Measurements from ENCODE around the gene GREB1L.

The GREB1L gene

GRCh38 chr18:21281603-21282002 is 39.6 kb downstream of the GREB1L start:
- H3K4me1 ChIP-seq (ENCODE audit: control insufficient read depth, insufficient read depth, low read length), result no peaks in the 10 kb centered on the region
- no peak overlapping the region for H3K4me3 ChIP-seq (ENCODE audit: low read length in 2 of 2)
- no peaks in the 10 kb centered on the region for H3K36me3 ChIP-seq (ENCODE audit: control insufficient read depth in 2 of 2, insufficient read depth in 2 of 2, low read length in 2 of 2)
- H3K9ac ChIP-seq (ENCODE audit: low read length in 2 of 2), result no peak overlapping the region
- no peak overlapping the region for H3K27ac ChIP-seq (ENCODE audit: low read length)
- no peaks in the 10 kb centered on the region for H3K9me3 ChIP-seq (ENCODE audit: control insufficient read depth in 2 of 2, low read length in 2 of 2)
- no peaks in the 10 kb centered on the region for H3K27me3 ChIP-seq (ENCODE audit: control insufficient read depth in 1 of 2, insufficient read depth in 2 of 2, low read length in 2 of 2)

DNA sequence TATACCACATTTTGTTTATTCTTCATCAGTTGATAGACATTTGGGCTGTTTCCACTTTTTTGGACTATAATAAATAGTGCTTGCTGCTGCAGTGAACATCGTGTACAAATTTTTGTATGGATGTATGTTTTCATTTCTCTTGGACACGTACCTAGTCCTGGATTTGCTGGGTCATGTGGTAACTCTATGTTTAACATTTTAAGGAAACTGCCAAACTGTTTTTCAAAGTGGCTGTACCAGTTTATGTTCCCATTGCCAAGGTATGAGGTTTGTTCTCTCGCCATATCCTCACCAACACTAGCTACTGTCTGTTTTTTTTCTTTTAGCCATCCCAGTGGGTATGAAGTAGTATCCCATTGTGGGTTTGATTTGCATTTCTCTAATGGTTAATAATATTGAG is 42.5 kb downstream of the GREB1L start:
- Histone ChIP-seq H3K4me1 (ENCODE audit: control insufficient read depth, insufficient read depth, low read length) (no peaks in the 10 kb centered on the region), H3K36me3 (ENCODE audit: control insufficient read depth in 2 of 2, insufficient read depth in 2 of 2, low read length in 2 of 2) (no peaks in the 10 kb centered on the region), H3K9ac (ENCODE audit: low read length in 2 of 2) (no peak overlapping the region), H3K4me3 (ENCODE audit: low read length in 2 of 2) (no peak overlapping the region), H3K9me3 (ENCODE audit: control insufficient read depth in 2 of 2, low read length in 2 of 2) (no peaks in the 10 kb centered on the region), H3K27me3 (ENCODE audit: control insufficient read depth in 1 of 2, insufficient read depth in 2 of 2, low read length in 2 of 2) (no peaks in the 10 kb centered on the region), H3K27ac (ENCODE audit: low read length) (no peak overlapping the region)

DNA sequence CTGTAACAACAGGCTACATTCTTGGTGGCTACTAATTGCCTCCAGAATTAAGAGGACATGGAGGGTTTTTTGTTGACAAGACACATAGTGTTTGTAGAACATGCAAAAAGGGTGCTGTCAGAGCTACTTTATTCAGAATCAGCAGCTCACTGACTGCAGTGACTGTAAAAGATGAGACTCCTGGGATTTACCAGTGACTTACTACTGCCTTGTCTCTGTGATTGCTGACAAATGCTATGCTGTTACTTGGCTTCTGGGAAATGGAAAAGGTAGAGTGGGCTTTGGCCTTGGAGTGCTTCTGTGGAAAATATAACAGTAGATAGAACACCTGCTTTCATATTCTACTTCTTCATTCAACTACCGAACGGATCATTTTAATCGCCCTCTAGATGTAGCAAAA is 47.8 kb downstream of the GREB1L start:
- no peak overlapping the region for H3K27ac ChIP-seq (ENCODE audit: low read length)

GRCh38 chr18:21291106-21291505 is 49.1 kb downstream of the GREB1L start:
- no peak overlapping the region for H3K27ac ChIP-seq (ENCODE audit: low read length)
- no peaks in the 10 kb centered on the region for H3K36me3 ChIP-seq (ENCODE audit: control insufficient read depth in 2 of 2, insufficient read depth in 2 of 2, low read length in 2 of 2)
- H3K9me3 ChIP-seq (ENCODE audit: control insufficient read depth in 2 of 2, low read length in 2 of 2), result no peaks in the 10 kb centered on the region
- H3K4me3 ChIP-seq (ENCODE audit: low read length in 2 of 2), result no peak overlapping the region
- H3K4me1 ChIP-seq (ENCODE audit: control insufficient read depth, insufficient read depth, low read length), result no peaks in the 10 kb centered on the region
- H3K27me3 ChIP-seq (ENCODE audit: control insufficient read depth in 1 of 2, insufficient read depth in 2 of 2, low read length in 2 of 2), result no peaks in the 10 kb centered on the region
- no peak overlapping the region for H3K9ac ChIP-seq (ENCODE audit: low read length in 2 of 2)

More for the DNA sequence above, 47.8 kb downstream of the GREB1L start:
- Histone ChIP-seq H3K4me3 (ENCODE audit: low read length in 2 of 2) (no peak overlapping the region), H3K4me1 (ENCODE audit: control insufficient read depth, insufficient read depth, low read length) (no peaks in the 10 kb centered on the region), H3K9ac (ENCODE audit: low read length in 2 of 2) (no peak overlapping the region), H3K27me3 (ENCODE audit: control insufficient read depth in 1 of 2, insufficient read depth in 2 of 2, low read length in 2 of 2) (no peaks in the 10 kb centered on the region), H3K36me3 (ENCODE audit: control insufficient read depth in 2 of 2, insufficient read depth in 2 of 2, low read length in 2 of 2) (no peaks in the 10 kb centered on the region), H3K9me3 (ENCODE audit: control insufficient read depth in 2 of 2, low read length in 2 of 2) (no peaks in the 10 kb centered on the region)

DNA sequence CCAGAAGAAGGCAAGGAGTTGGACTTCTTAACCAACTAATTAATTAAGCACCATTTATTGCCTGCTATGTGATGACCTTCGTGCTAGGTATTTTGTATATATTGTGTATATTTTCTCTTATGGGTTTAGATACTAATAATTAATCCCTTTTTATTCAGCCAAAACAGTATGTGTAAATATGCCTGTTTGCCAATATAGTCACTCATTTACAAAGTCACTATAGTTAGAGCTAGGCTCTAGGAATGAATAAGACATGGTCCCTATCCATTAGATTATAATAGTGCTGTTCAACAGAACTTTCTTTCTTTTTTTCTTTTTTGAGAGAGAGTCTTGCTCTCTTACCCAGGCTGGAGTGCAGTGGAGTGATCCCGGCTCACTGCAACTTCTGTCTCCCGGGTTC is 51.4 kb downstream of the GREB1L start:
- H3K9ac ChIP-seq (ENCODE audit: low read length in 2 of 2), result no peak overlapping the region
- no peak overlapping the region for H3K4me3 ChIP-seq (ENCODE audit: low read length in 2 of 2)
- H3K36me3 ChIP-seq (ENCODE audit: control insufficient read depth in 2 of 2, insufficient read depth in 2 of 2, low read length in 2 of 2), result no peaks in the 10 kb centered on the region
- no peaks in the 10 kb centered on the region for H3K27me3 ChIP-seq (ENCODE audit: control insufficient read depth in 1 of 2, insufficient read depth in 2 of 2, low read length in 2 of 2)
- no peaks in the 10 kb centered on the region for H3K4me1 ChIP-seq (ENCODE audit: control insufficient read depth, insufficient read depth, low read length)
- no peaks in the 10 kb centered on the region for H3K9me3 ChIP-seq (ENCODE audit: control insufficient read depth in 2 of 2, low read length in 2 of 2)
- no peak overlapping the region for H3K27ac ChIP-seq (ENCODE audit: low read length)

GRCh38 chr18:21295101-21295500 is 53.1 kb downstream of the GREB1L start:
- Histone ChIP-seq H3K4me1 (ENCODE audit: control insufficient read depth, insufficient read depth, low read length) (no peaks in the 10 kb centered on the region), H3K4me3 (ENCODE audit: low read length in 2 of 2) (no peak overlapping the region), H3K9me3 (ENCODE audit: control insufficient read depth in 2 of 2, low read length in 2 of 2) (no peaks in the 10 kb centered on the region), H3K36me3 (ENCODE audit: control insufficient read depth in 2 of 2, insufficient read depth in 2 of 2, low read length in 2 of 2) (no peaks in the 10 kb centered on the region), H3K9ac (ENCODE audit: low read length in 2 of 2) (no peak overlapping the region), H3K27ac (ENCODE audit: low read length) (no peak overlapping the region), H3K27me3 (ENCODE audit: control insufficient read depth in 1 of 2, insufficient read depth in 2 of 2, low read length in 2 of 2) (no peaks in the 10 kb centered on the region)

DNA sequence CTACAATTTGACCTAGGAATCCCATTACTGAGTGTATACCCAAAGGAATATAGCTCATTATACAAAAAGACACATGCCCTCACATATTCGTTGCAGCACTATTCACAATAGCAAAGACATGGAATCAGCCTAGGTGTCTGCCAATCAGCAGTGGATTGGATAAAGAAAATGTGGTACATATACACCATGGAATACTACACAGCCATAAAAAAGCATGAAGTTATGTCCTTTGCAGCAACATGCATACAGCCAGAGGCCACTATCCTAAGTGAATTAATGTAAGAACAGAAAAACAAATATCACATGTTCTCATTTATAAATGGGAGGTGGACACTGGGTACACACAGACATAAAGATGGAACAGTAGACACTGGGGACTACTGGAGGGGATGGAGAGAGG is 54.0 kb downstream of the GREB1L start:
- Histone ChIP-seq H3K9me3 (ENCODE audit: control insufficient read depth in 2 of 2, low read length in 2 of 2) (no peaks in the 10 kb centered on the region), H3K27ac (ENCODE audit: low read length) (no peak overlapping the region), H3K36me3 (ENCODE audit: control insufficient read depth in 2 of 2, insufficient read depth in 2 of 2, low read length in 2 of 2) (no peaks in the 10 kb centered on the region), H3K9ac (ENCODE audit: low read length in 2 of 2) (no peak overlapping the region), H3K4me3 (ENCODE audit: low read length in 2 of 2) (no peak overlapping the region), H3K27me3 (ENCODE audit: control insufficient read depth in 1 of 2, insufficient read depth in 2 of 2, low read length in 2 of 2) (no peaks in the 10 kb centered on the region), H3K4me1 (ENCODE audit: control insufficient read depth, insufficient read depth, low read length) (peaks cover 2% of the 10 kb centered on the region)

GRCh38 chr18:21298351-21298750 is 56.3 kb downstream of the GREB1L start:
- H3K27ac ChIP-seq (ENCODE audit: low read length), result no peak overlapping the region
- peaks cover 2% of the 10 kb centered on the region for H3K4me1 ChIP-seq (ENCODE audit: control insufficient read depth, insufficient read depth, low read length)
- H3K9ac ChIP-seq (ENCODE audit: low read length in 2 of 2), result no peak overlapping the region
- H3K9me3 ChIP-seq (ENCODE audit: control insufficient read depth in 2 of 2, low read length in 2 of 2), result no peaks in the 10 kb centered on the region
- no peak overlapping the region for H3K4me3 ChIP-seq (ENCODE audit: low read length in 2 of 2)
- no peaks in the 10 kb centered on the region for H3K36me3 ChIP-seq (ENCODE audit: control insufficient read depth in 2 of 2, insufficient read depth in 2 of 2, low read length in 2 of 2)
- no peaks in the 10 kb centered on the region for H3K27me3 ChIP-seq (ENCODE audit: control insufficient read depth in 1 of 2, insufficient read depth in 2 of 2, low read length in 2 of 2)

DNA sequence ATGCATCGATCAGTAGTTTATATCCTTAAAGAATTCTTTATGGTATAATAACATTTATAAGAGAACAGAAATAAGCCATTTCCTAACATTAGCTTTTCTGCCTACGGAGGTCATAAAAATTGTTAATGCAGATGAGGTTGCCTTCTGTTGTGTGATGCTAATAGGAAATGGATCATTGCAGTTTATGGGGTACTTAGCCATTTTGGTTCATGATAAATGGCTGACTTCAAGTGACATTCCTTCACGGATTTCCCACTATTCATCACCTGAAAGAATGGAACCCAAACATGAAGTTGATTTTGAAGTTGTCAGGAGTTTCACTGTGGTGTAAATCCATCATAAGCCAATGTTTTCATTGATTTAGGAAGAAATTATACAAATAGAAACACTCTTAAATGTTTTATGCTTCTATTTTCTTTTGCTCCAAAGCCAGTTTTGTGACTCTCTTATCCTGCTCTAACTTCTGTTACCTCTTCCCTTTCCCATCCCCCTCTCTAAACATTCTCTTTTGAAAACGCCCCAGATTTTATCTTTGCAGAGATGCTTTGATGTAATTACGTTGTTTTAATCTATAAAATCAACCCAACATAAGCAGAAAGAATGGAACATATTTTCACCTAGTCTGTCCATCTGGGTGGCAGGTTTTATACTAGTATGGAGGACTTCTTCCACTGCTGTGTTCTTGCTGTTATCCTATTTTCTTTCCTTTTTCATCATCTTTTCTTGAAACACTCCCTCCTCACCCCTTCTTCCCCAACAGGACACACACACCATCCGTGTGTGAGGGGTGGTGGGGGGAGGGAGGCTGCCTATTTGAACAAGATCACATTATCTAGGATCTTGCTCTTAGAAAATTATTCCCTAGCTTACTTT is 58.2 kb downstream of the GREB1L start:
- Histone ChIP-seq H3K9ac (ENCODE audit: low read length in 2 of 2) (no peak overlapping the region), H3K4me1 (ENCODE audit: control insufficient read depth, insufficient read depth, low read length) (peaks cover 2% of the 10 kb centered on the region), H3K27ac (ENCODE audit: low read length) (no peak overlapping the region), H3K9me3 (ENCODE audit: control insufficient read depth in 2 of 2, low read length in 2 of 2) (no peaks in the 10 kb centered on the region), H3K36me3 (ENCODE audit: control insufficient read depth in 2 of 2, insufficient read depth in 2 of 2, low read length in 2 of 2) (no peaks in the 10 kb centered on the region), H3K27me3 (ENCODE audit: control insufficient read depth in 1 of 2, insufficient read depth in 2 of 2, low read length in 2 of 2) (no peaks in the 10 kb centered on the region), H3K4me3 (ENCODE audit: low read length in 2 of 2) (no peak overlapping the region)

DNA sequence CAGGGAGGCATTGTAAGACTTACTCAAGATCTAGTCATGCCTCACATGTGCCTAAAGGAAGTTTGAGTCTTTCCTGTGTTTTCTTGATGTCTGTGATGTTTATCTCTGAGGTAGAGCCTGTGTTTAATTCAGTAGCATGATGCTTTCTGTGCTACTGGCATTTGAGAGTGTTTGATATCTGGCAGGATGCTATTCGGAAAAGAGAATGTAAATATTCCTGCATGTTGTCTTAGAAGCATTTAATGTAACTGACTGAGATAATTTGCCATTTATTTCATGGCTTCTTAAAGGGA is 58.8 kb downstream of the GREB1L start:
- H3K9me3 ChIP-seq (ENCODE audit: control insufficient read depth in 2 of 2, low read length in 2 of 2), result no peaks in the 10 kb centered on the region
- no peaks in the 10 kb centered on the region for H3K36me3 ChIP-seq (ENCODE audit: control insufficient read depth in 2 of 2, insufficient read depth in 2 of 2, low read length in 2 of 2)
- H3K27me3 ChIP-seq (ENCODE audit: control insufficient read depth in 1 of 2, insufficient read depth in 2 of 2, low read length in 2 of 2), result no peaks in the 10 kb centered on the region
- no peak overlapping the region for H3K27ac ChIP-seq (ENCODE audit: low read length)
- H3K4me3 ChIP-seq (ENCODE audit: low read length in 2 of 2), result no peak overlapping the region
- H3K9ac ChIP-seq (ENCODE audit: low read length in 2 of 2), result no peak overlapping the region
- H3K4me1 ChIP-seq (ENCODE audit: control insufficient read depth, insufficient read depth, low read length), result peaks cover 2% of the 10 kb centered on the region

GRCh38 chr18:21303445-21303844 is 61.4 kb downstream of the GREB1L start:
- Histone ChIP-seq H3K36me3 (ENCODE audit: control insufficient read depth in 2 of 2, insufficient read depth in 2 of 2, low read length in 2 of 2) (no peaks in the 10 kb centered on the region), H3K9ac (ENCODE audit: low read length in 2 of 2) (no peak overlapping the region), H3K4me3 (ENCODE audit: low read length in 2 of 2) (no peak overlapping the region), H3K27me3 (ENCODE audit: control insufficient read depth in 1 of 2, insufficient read depth in 2 of 2, low read length in 2 of 2) (no peaks in the 10 kb centered on the region), H3K4me1 (ENCODE audit: control insufficient read depth, insufficient read depth, low read length) (peaks cover 2% of the 10 kb centered on the region), H3K27ac (ENCODE audit: low read length) (no peak overlapping the region), H3K9me3 (ENCODE audit: control insufficient read depth in 2 of 2, low read length in 2 of 2) (no peaks in the 10 kb centered on the region)
